Measurements from ENCODE around the gene LHX5. TPM values are rescaled to one million over a fixed set of nuclear protein-coding genes. Genes with fewer than 3 reads are reported as not detected.

LHX5 gene
- 0.03 TPM in 1 of 5 replicates, not detected in the others for total RNA-seq (2022; extraction: Qiagen RNA extraction; ENCODE audit: low read depth)

GRCh38 chr12:113471619-113472171, at the start of gene LHX5:
TSS of gene LHX5 (minus strand) at chr12:113471871. CDS start at chr12:113471498, 373 bp downstream.

GRCh38 chr12:113422030-113422885, 49.4 kb downstream of the LHX5 start, which contains the start of gene SDSL:
TSS of gene SDSL (plus strand) at chr12:113422380. CDS start at chr12:113427983, 5,603 bp downstream.

Other genes with a start within 250 kb of the LHX5 start
- gene SLC8B1, start 136.8 kb downstream of the LHX5 start, total RNA-seq (2022; extraction: Qiagen RNA extraction; ENCODE audit: low read depth), result 7.6 to 9.0 TPM (median 8.4 TPM) in 5 replicates
- 25.9 to 36.6 TPM (median 33.4 TPM) in 5 replicates for gene PLBD2, start 113.3 kb downstream of the LHX5 start, total RNA-seq (2022; extraction: Qiagen RNA extraction; ENCODE audit: low read depth)
- gene SDS, start 68.0 kb downstream of the LHX5 start, total RNA-seq (2022; extraction: Qiagen RNA extraction; ENCODE audit: low read depth), result 0.16 to 1.0 TPM (median 0.59 TPM) in 5 replicates
- 20.4 to 28.8 TPM (median 23.7 TPM) in 5 replicates for gene SDSL, start 49.5 kb downstream of the LHX5 start, total RNA-seq (2022; extraction: Qiagen RNA extraction; ENCODE audit: low read depth)